WTC11 (cell line): Measurements from ENCODE around the gene MAP3K1. TPM values are rescaled to one million over a fixed set of nuclear protein-coding genes. Genes with fewer than 3 reads are reported as not detected.
A peak's percentile ranks its signal among the peaks of the same experiment; 100 is the strongest.

Experiments used
- ATAC-seq: fragments of 200-7000 bp; cut with Tn5 transposase; 2 replicates; pipeline ENCODE4 v1.10.0; 2021; ENCODE audit warnings: mild to moderate bottlenecking, moderate library complexity
- CTCF ChIA-PET: fragments of 300-600 bp; sonication (Branson Sonifier 250); formaldehyde crosslinking; loops from one replicate; lab custom pipeline; 2021; ENCODE audit warnings: antibody characterized with exemption; lab: Charles Lee
- POLR2A ChIA-PET: fragments of 350-600 bp; sonication (Branson Sonifier 250); formaldehyde crosslinking; loops from one replicate; lab custom pipeline; 2021; ENCODE audit warnings: antibody characterized with exemption; lab: Charles Lee
- DNase-seq: peaks from one replicate; pipeline ENCODE4 v3.0.0; 2021; ENCODE audit warnings: low spot score
- H3K27ac Mint-ChIP-seq: 2 replicates; pipeline ENCODE4 v1.8.0; 2021; ENCODE audit warnings: mixed read lengths
- H3K27me3 Mint-ChIP-seq: 2 replicates; pipeline ENCODE4 v1.8.0; 2021; ENCODE audit warnings: low read depth, mild to moderate bottlenecking, moderate library complexity, mixed read lengths
- H3K36me3 Mint-ChIP-seq: 2 replicates; pipeline ENCODE4 v1.8.0; 2021; ENCODE audit warnings: mixed read lengths
- H3K4me1 Mint-ChIP-seq: 2 replicates; pipeline ENCODE4 v1.8.0; 2022; ENCODE audit warnings: mixed read lengths
- H3K4me3 Mint-ChIP-seq: 2 replicates; pipeline ENCODE4 v1.8.0; 2021; ENCODE audit warnings: mild to moderate bottlenecking, moderate library complexity, mixed read lengths
- H3K9me3 Mint-ChIP-seq: 2 replicates; pipeline ENCODE4 v1.8.0; 2021; ENCODE audit warnings: mixed read lengths
- AFF4 ChIP-seq: sonication (generic); formaldehyde crosslinking; IDR thresholded peaks from 2 replicates; pipeline ENCODE4 v1.8.1; 2023; ENCODE audit warnings: mild to moderate bottlenecking, missing genetic modification reagents, borderline replicate concordance
- ATF2 ChIP-seq: sonication (generic); formaldehyde crosslinking; IDR thresholded peaks from 2 replicates; pipeline ENCODE4 v1.8.1; 2022; ENCODE audit warnings: low read depth, missing genetic modification reagents, borderline replicate concordance
- ETV6 ChIP-seq: sonication (generic); formaldehyde crosslinking; IDR thresholded peaks from 2 replicates; pipeline ENCODE4 v1.8.1; 2022; ENCODE audit warnings: mild to moderate bottlenecking, missing genetic modification reagents
- FOXK1 ChIP-seq: sonication (generic); formaldehyde crosslinking; IDR thresholded peaks from 2 replicates; pipeline ENCODE4 v1.8.0; 2022; ENCODE audit warnings: mild to moderate bottlenecking, moderate library complexity, missing genetic modification reagents
- GTF2I ChIP-seq: fragments of 250-450 bp; sonication (Bioruptor Pico); conservative IDR thresholded peaks from 2 replicates; pipeline ENCODE4 v1.4.0; 2021; ENCODE audit warnings: mild to moderate bottlenecking
- HMGXB4 ChIP-seq: sonication (generic); formaldehyde crosslinking; IDR thresholded peaks from 2 replicates; pipeline ENCODE4 v1.8.1; 2023; ENCODE audit warnings: mild to moderate bottlenecking, moderate library complexity, missing genetic modification reagents
- IRF1 ChIP-seq: sonication (generic); formaldehyde crosslinking; IDR thresholded peaks from 2 replicates; pipeline ENCODE4 v1.8.0; 2023; ENCODE audit warnings: missing genetic modification reagents
- PRDM15 ChIP-seq: sonication (generic); formaldehyde crosslinking; IDR thresholded peaks from 2 replicates; pipeline ENCODE4 v1.8.0; 2022; ENCODE audit warnings: missing genetic modification reagents
- RELA ChIP-seq: sonication (generic); formaldehyde crosslinking; IDR thresholded peaks from 2 replicates; pipeline ENCODE4 v1.8.1; 2022; ENCODE audit warnings: missing genetic modification reagents, mild to moderate bottlenecking, borderline replicate concordance
- SP1 ChIP-seq: sonication (generic); formaldehyde crosslinking; conservative IDR thresholded peaks from 2 replicates; pipeline ENCODE4 v1.8.1; 2022; ENCODE audit warnings: missing genetic modification reagents
- TEAD1 ChIP-seq: sonication (generic); formaldehyde crosslinking; IDR thresholded peaks from 2 replicates; pipeline ENCODE4 v1.8.0; 2022; ENCODE audit warnings: mild to moderate bottlenecking, missing genetic modification reagents
- ZBTB21 ChIP-seq: sonication (generic); formaldehyde crosslinking; IDR thresholded peaks from 2 replicates; pipeline ENCODE4 v1.8.1; 2023; ENCODE audit warnings: mild to moderate bottlenecking, missing genetic modification reagents, borderline replicate concordance
- ZBTB43 ChIP-seq: sonication (generic); formaldehyde crosslinking; IDR thresholded peaks from 2 replicates; pipeline ENCODE4 v1.8.1; 2023; ENCODE audit warnings: mild to moderate bottlenecking, missing genetic modification reagents
- ZMAT4 ChIP-seq: fragments of 250-450 bp; sonication (Bioruptor Pico); IDR thresholded peaks from 2 replicates; pipeline ENCODE4 v1.9.0; 2021; ENCODE audit warnings: mild to moderate bottlenecking
- ZNF219 ChIP-seq: sonication (generic); formaldehyde crosslinking; IDR thresholded peaks from 2 replicates; pipeline ENCODE4 v1.8.0; 2023; ENCODE audit warnings: missing genetic modification reagents, mild to moderate bottlenecking, borderline replicate concordance
- ZNF263 ChIP-seq: sonication (generic); formaldehyde crosslinking; IDR thresholded peaks from 2 replicates; pipeline ENCODE4 v1.8.1; 2022; ENCODE audit warnings: low read depth, mild to moderate bottlenecking, moderate library complexity, missing genetic modification reagents
- ZNF671 ChIP-seq: fragments of 250-450 bp; sonication (Bioruptor Pico); IDR thresholded peaks from 2 replicates; pipeline ENCODE4 v1.8.0; 2021; ENCODE audit warnings: mild to moderate bottlenecking
- total RNA-seq: library from RNA; stranded (reverse); gene quantifications from 3 replicates; pipeline ENCODE4 v1.2.3, GENCODE V29; 2021

Gene MAP3K1
- total RNA-seq, 1 experiment from 2014 or later: 16.3 TPM

GRCh38 chr5:56840597-56840996 is 25.2 kb downstream of the MAP3K1 start (continued):
- TF ChIP-seq HMGXB4: no peak

GRCh38 chr5:56845277-56845676 is 29.9 kb downstream of the MAP3K1 start:
- Mint-ChIP-seq H3K27me3 (no peaks in the 10 kb centered on the region), H3K27ac (no peak overlapping the region), H3K9me3 (no peaks in the 10 kb centered on the region), H3K4me1 (peaks cover 54% of the 10 kb centered on the region), H3K36me3 (no peaks in the 10 kb centered on the region; the same call in 1 of the 2 replicates), H3K4me3 (no peak overlapping the region)
- ChIA-PET POLR2A (no interaction called here), CTCF (no interaction called here)
- TF ChIP-seq ZBTB21 (no peak), ZNF219 (CRISPR knock-in tag) (no peak), FOXK1 (no peak), PRDM15 (CRISPR knock-in tag) (no peak), RELA (CRISPR knock-in tag) (no peak), ZNF263 (CRISPR knock-in tag) (no peak), IRF1 (CRISPR knock-in tag) (no peak), ZBTB43 (CRISPR knock-in tag) (no peak), HMGXB4 (no peak), SP1 (CRISPR knock-in tag) (no peak), AFF4 (CRISPR knock-in tag) (no peak), TEAD1 (no peak), ETV6 (no peak), ZMAT4 (CRISPR knock-in tag) (no peak), ZNF671 (CRISPR knock-in tag) (no peak), ATF2 (CRISPR knock-in tag) (no peak), GTF2I (CRISPR knock-in tag) (no peak)
- DNase-seq (no peak), ATAC-seq (peak; percentile 62)
